Anterior cingulate cortex (tissue), 58 donors: Measurements from ENCODE around the gene LPAR6.
"Not testable (repeated sequence)": the region's sequence is repeated elsewhere in the genome, so short reads cannot be mapped to it uniquely, and the experiment has no call there.

Experiments used
- DNase-seq, 58 donors: peaks; one replicate each; lab custom pipeline; 2025; lab: John Stamatoyannopoulos, UW

Gene LPAR6

DNA sequence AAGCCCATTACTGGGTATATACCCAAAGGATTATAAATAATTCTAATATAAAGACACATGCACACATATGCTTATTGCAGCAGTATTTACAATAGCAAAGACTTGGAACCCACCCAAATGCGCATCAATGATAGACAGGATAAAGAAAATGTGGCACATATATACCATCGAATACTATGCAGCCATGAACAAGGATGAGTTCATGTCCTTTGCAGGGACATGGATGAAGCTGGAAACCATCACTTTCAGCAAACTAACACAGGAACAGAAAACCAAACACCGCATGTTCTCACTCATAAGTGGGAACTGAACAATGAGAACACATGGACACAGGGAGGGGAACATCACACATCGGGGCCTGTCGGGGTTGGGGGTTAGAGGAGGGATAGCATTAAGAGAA, 9.1 kb upstream of the LPAR6 start:
- DNase-seq: not testable (repeated sequence)

DNA sequence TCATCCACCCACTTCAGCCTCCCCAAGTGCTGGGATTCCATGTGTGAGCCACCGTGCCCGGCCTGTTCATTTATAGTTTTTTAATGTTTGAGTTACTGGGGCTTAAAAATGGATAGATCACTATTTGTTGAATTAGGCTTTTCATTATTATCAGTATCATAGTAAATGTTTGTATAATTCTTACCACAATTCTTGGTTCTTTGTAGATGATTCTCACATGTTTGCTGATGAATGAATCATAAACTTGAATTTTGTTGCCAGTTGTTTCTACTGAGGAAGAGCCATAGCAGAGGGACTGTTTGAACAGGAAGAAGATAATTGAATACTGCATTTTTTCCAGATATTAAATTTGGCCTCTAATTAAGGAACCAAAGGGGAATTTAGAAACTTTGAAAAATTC, 2.6 kb upstream of the LPAR6 start:
- no peak for DNase-seq

DNA sequence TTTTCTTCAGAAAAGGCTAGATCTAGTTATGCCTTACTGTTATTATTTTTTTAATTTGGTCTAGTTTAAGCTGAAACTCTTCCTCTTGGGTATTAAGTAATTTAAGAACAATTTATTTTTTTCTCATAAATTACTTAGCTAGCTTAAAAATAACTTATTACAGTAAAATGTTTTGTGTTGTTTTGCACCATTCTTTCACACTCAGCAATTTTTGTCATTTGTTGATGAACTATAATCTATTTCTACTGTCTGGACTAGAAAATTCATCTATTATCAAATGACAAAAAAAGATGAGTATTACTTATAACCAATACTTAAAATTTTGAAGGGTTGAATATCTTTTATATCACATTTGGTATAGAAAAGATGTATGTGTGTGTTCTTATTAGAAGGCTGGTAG, 1.6 kb upstream of the LPAR6 start:
- no peak for DNase-seq

DNA sequence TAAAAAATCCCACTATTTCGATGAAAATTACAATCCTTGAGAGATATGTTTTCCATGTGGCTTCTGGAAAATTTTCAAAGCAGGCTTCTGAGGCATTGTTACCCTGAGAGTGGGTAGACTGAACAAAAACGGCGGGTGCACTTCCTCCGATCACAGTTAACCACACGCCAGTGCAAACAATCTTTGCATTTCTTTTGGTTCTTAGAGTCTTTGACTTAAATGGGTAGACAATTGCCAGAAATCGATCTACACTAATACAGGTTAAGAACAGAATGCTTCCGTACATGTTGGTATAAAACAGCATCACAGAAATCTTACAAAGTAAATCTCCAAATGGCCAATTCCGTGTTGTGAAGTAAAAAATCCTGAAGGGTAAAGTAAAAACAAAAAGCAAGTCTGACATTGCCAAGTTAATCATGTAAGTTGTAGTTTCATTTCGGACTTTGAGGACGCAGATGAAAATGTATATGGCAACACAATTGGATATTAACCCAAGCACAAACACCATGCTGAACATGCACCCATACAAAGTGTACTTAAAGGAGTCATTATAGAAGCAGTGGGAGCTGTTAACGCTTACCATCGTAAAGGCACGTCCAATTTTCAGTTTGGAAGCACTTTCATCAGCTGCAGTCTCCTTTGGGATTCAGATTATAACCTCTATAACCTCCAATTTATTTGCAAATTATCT, 927 bp downstream of the LPAR6 start:
- DNase-seq: no peak

DNA sequence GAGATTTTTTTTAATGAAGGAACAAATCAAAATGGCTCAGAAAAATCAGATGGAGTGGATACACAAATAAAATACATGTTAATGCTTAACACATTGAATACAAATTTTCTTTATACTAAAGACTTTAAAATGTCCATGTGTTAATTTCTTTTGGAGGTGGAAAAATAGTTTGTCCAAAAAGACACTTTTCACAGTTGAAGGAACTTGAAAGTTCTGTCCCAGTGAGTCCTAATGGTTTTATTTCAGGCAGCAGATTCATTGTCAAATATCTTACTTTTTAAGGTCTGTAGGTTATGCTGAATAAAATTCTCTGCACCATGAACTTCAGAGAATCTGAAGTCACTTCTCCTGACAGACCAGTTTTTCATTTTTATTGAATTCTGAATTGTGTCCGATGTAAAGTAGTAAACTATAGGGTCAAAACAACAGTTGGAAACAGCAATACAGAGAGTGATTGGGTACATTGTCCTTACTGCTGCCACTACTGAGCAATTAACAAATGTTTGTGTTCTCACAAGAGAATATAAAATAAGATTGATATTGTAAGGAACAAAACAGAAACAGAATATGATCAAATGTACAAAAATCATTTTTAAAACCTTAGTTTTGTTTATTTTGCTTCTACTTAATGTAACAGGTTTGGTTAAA, 1.6 kb downstream of the LPAR6 start:
- DNase-seq: no peak

DNA sequence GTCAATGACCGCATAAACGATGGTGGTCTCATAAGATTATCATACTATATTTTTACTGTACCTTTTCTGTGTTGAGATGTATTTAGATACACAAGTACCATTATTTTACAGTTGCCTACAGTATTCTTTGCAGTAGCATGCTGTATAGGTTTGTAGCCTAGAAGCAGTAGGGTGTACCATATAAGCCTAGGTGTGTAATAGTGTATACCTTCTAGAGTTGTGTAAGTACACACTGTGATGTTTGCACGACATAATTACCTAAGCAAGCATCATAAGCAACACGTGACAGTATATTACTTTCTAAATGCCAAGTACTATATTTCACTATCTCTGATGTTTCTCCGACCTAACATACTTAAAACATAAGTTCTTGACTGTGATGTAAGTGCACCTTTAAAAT, 2.7 kb downstream of the LPAR6 start:
- no peak for DNase-seq

DNA sequence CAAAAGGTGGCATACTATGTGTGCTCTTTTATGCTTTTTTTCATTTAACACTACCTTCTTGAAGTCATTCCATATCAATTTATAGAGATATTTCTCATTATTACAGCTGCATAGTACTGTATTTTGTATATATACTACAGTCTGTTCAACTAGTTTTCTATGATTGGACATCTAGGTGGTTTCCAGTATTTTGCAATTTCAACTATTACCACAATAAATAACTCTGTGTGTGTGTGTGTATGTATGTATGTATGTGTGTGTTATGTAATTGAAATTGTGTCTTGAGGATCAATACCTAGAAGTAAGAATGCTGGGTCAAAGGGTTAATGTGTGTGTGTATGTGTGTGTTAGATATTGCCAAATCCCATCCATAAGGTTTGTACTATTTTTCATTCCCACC, 7.0 kb downstream of the LPAR6 start:
- no peak for DNase-seq

DNA sequence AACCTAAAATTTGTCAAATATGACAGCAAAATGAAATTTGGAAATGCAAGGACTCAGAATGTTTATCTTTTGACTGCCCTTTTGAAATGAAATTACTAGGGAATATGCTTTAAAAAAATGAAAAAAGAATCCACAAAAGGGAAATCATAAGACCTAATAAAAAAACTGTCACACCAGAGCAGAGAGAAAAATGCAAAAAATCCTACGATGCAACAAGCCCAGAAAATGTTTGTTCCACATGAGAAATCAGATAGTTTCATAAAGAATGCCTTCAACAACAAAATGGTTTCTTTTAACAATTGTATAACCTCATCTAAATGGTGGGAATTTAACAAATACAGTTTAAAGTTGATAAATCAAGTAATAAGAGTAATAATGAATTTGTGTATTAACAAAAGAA, 8.0 kb downstream of the LPAR6 start:
- DNase-seq: no peak

DNA sequence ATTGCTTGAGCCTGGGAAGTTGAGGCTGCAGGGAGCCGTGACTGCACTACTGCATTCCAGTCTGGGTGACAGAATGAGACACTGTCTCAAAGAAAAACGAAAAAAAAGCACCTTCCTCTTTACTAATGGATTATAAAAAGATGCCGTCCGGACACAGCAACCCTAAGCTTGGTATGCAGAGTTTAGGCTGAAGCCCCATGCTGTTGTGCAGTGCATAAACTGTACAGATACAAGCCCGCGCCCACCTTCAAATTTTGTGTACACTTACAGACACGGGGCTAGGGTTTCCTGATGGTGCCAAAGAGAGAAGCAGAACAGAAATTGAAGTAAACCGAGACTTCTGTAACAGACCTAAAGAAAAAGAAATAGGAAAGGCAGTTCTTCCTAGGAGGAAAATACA, 9.0 kb downstream of the LPAR6 start:
- peak in 1 of 58 donors; percentile 4 for DNase-seq

DNA sequence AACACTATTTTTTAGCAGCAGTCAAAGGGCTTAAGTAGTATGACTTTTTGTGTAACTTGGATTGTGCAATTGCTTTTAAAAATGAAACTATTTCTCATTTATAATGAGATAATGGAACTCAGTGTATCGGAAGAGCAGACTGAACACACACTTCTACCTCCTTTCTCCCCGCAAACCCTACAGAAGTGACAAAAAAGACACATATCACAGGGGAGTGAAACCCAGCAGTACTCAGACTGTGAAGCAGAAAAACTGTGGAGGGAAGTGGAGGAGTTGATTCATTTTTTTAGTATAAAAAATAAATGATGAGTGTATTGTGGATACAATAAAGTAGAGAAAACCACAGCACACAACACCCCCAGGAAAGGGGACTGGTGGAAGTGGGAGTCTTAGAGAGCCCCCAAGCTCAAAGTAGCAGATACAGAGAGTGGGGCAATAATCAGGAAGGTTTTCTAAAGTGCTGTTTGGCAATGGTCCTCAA, 9.7 kb downstream of the LPAR6 start:
- DNase-seq: no peak

DNA sequence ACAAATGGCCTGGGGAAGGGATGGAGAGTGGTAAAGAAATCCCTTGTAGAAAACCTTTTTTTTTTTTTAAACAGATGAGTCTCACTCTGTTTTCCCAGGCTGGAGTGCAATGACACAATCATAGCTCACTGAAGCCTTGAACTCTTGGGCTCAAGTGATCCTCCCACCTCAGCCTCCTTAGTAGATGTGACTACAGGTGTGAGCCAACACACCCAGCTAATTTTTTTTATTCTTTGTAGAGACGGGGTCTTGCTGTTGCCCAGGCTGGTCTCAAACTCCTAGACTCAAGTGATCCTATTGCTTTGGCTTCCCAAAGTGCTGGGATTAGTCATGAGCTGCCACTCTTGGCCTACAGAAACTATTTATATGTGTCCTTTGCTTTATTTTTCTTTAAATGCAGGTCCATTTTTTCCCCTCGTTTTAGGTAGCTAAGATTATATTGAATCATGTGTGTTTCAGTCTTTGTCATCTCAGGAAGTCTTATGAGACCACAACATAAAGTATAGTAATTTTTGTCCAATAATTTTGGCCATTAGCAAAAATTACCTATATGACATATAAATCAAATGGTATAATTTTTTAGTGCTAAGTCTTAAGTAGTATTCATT, 10.5 kb downstream of the LPAR6 start:
- DNase-seq: no peak

DNA sequence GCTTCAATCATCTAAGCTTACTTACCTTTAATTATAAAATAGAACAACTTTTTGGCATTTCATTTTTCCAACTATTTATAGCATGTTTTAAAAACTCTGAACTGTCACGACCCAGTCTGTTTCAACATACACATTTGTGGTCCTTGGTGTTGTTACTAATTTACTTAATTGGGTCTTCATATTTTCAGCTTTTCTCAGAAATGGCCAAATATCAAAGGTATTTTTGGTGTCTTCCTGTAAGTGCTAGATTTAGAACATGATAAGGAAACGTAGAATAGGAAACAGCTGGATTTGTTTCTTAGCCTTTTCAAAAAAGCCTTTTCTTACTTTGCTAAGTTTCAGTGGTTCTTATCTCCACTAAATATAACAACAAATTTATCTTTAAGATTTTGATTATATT, 11.4 kb downstream of the LPAR6 start:
- no peak for DNase-seq

DNA sequence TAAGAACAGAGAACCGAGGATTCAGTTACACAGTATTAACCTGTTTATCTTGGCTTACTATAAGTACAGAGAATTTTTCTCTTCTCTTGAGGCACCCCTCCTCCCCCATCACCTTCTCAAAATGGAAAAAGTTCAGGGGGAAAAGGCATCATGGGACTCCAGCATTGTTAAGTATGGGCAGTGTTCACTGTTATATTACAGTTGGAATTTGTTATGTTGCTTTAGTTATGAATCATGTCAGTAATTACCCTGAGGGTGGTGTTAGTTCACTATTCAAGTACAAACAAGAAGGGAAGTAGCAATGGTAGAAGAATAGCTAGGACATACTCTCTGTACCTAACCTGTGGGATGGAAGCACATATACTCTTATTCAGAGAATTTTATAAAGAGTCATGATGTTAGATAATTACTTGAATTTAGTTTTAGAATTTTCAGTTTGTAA, 12.0 kb downstream of the LPAR6 start:
- DNase-seq: no peak

DNA sequence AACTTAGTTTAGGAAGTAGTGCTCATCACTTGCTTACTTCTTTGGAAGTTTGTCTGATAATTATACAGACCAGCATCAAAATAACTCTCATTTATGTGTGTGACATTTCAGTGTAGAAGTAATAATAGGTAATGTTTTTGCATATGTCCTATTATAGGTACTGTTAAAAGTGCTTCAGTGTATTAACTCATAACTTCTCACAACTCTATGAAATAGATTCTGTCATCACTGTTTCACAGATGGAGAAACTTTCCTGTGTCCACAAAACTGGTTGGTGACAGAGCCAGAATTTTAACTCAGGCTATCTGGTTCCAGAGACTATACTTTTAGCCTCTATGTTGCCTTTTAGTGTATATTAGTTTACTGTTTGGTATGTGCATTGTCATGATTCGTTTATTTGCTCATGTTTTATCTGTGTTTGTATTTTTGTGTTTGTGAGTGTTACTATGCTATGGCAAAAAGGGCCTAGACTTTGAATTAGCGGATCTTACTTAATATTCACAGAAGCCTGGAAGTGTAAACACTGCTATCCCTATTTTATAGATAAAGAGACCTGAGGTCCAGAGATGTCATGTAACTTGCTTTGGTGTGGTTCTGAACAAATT, 12.7 kb downstream of the LPAR6 start:
- no peak for DNase-seq

DNA sequence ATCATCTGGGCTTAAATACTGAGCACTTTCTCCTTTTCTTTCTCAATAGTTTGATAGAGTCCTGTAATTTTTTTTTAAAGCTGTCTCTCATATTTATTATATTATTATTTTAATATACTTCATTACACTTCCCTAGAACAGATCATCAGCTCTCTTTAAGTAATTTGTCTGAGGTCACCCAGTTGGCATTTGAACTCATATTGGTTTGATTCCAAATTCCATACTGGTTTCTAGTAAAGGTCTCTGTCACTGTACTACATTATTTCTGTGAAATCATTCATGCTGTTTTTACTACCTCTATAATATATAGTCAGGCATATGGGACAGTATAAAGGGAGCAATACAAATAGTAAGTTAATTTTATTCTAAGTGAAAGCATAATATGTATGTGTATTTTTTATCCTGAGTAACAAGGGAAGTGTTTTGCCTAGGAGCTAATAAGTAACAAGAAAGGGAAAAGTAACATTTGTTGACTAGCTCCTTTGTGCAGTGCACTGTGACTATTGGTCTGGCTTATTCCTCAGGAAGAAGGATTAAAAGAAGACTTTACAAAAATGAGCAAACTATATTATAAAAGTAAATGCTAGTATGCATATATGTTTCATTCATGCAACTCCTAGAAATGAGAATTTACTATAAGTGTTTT, 14.3 kb downstream of the LPAR6 start:
- DNase-seq: no peak

DNA sequence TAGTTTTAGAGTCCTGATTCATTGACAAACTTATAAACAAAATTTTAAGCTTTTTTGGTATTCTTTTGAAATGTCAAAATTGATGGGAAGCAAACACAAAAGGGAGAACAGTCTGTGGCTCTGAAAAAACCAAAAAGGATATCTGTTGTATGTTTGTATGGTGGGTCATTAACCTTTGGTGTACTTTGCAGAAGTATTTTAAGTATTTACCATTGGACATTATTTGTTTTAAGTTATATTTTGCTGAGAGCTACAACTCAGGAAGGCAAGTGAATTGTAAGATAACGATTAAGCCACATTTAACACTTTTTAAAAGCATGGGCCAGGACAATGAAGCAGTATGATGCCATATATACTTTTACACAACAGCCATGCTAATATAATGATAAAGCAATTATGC, 15.2 kb downstream of the LPAR6 start:
- no peak for DNase-seq

DNA sequence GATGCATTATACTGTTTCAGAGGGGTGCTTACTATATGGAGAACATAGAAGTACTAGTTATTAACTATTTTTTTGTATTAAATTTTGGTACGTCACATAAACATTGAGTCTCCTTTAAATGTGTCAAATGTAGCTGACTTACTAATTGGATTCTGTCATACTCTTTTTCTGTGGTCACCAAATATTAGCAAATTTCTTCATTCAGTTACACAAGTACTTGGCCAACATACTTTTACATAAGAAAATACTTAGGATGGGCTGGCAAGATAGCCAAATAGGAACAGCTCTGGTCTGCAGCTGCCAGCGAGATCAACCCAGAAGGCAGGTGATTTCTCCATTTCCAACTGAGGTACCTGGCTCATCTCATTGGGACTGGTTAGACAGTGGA, 19.2 kb downstream of the LPAR6 start:
- DNase-seq: no peak

DNA sequence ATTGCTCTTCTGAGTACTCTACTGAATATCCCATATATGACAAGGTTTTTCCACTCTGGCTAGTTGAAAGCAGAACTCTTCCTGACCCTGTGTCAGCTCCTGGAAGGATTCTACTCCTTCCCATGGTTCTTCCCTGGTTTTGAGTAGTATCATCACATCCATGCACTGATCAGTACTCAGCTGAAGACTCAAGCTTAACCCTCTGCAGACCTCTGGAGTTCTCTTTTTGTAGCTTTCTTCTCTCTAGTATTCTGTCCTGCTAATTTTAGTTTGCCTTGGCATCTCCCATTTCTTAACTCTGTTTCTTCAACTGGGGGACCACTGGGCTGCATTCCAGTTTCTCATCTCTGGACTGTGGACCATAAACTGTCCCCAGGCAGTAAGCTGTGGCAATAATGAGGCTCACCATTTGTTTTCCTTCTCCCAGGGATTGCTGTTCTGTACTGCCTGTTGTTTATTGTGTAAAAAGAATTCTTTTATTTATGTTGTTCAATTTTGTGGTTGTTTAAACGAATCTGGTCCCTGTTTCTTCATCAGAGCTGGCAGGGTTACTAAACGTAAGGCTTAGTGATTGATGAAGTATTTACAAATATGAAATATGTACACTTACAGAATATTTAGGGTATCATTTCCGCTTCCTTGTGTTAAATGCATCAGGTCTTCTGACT, 19.7 kb downstream of the LPAR6 start:
- no peak for DNase-seq

DNA sequence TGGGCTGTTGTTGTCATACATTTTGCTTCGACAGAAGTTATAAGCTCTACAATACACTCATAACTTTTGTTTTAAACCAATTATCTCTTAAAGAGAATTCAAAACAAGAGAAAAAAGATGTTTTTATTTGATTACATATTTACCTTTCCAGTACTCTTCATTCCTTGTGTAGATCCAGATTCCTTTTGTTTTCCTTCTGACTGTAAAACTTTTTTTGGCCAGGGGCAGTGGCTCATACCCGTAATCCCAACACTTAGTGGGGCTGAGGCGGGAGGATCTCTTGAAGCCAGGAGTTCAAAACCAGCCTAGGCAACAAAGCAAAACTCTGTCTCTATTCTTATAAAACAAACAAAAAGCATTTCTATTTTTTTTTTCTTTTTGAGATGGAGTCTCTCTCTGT, 21.7 kb downstream of the LPAR6 start:
- no peak for DNase-seq

DNA sequence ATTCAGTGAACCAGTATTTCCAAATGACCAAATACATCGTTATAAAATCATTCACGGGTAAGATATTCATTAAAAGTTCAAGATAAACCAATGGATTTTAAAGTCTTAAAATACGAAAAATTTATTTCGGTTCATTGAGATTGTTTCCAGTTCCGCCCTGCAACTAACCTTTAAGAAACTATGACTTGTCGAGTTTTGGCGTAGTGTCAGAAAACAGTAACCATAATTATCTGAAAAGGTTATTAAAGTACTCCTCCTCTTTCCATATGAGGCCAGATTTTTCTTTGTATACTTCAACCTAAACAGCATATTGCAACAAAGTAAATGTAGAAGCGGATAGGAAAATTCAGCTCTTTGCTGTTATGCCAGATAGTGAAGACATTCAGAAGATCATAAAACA, 26.1 kb downstream of the LPAR6 start:
- DNase-seq: no peak

DNA sequence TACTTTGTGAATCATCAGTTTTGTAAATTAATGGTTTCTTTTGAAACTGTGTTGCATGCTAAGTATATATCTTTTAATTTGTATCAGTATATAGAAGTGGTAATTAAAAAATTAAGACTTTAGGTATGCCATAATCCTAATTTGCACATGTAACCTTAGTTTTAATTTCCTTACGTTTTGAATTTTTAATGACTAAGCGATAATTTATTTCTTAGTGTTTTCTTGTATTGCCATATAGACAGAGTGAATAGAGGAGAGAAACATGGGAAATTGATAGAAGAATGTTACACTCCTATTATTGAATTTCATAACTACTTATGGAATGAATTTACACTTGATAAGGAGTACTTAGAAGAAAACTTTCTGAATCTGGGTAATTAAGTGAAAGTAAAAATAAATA, 29.5 kb downstream of the LPAR6 start:
- DNase-seq: no peak
